ENCODE data around the gene XPNPEP2.

DNA sequence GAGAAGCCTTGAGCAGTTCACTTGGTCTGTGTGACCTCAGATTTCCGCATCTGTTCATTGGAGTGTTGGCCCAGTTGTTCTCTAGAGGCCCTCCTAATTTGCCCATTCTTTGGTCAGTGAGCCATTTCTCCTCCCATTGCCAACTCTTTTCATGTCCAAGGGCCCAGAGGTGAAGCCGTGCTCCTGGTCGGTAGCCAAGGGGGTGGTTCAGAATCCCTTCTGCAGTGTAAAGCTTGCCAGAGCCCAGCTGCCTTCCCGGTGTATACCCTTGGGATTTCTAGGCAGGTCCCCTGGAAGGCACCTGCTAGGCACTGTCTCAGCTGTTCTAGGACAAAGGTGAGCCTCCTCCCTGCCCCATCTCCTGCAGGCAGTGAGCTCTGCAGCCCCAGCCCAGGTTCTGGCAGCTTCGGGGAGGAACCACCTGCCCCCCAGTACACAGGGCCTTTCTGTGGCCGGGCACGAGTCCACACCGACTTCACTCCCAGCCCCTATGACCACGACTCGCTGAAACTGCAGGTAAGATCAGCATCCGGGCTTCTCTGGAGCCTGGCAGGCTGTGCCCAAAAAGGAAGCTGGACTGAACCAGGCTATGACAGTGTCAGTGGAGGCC lies 53.3 kb downstream of the XPNPEP2 start:
- TF ChIP-seq, protein P1, sequence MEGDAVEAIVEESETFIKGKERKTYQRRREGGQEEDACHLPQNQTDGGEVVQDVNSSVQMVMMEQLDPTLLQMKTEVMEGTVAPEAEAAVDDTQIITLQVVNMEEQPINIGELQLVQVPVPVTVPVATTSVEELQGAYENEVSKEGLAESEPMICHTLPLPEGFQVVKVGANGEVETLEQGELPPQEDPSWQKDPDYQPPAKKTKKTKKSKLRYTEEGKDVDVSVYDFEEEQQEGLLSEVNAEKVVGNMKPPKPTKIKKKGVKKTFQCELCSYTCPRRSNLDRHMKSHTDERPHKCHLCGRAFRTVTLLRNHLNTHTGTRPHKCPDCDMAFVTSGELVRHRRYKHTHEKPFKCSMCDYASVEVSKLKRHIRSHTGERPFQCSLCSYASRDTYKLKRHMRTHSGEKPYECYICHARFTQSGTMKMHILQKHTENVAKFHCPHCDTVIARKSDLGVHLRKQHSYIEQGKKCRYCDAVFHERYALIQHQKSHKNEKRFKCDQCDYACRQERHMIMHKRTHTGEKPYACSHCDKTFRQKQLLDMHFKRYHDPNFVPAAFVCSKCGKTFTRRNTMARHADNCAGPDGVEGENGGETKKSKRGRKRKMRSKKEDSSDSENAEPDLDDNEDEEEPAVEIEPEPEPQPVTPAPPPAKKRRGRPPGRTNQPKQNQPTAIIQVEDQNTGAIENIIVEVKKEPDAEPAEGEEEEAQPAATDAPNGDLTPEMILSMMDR (IDR thresholded peaks at IDR 0.05): no peak
- TF ChIP-seq ZFX (IDR thresholded peaks at IDR 0.05; ENCODE audit: borderline replicate concordance): no peak
